Activated CD4-positive, CD25-positive, alpha-beta regulatory T cell treated with anti-CD3 and anti-CD28 coated beads, Interleukin-2, amount 50 U/mL, for 72 hours (primary cell): Measurements from ENCODE around the gene ERGIC1.

Source experiments
- DNase-seq: peaks from one replicate; pipeline ENCODE4 v3.0.0; 2021

Gene ERGIC1

DNA sequence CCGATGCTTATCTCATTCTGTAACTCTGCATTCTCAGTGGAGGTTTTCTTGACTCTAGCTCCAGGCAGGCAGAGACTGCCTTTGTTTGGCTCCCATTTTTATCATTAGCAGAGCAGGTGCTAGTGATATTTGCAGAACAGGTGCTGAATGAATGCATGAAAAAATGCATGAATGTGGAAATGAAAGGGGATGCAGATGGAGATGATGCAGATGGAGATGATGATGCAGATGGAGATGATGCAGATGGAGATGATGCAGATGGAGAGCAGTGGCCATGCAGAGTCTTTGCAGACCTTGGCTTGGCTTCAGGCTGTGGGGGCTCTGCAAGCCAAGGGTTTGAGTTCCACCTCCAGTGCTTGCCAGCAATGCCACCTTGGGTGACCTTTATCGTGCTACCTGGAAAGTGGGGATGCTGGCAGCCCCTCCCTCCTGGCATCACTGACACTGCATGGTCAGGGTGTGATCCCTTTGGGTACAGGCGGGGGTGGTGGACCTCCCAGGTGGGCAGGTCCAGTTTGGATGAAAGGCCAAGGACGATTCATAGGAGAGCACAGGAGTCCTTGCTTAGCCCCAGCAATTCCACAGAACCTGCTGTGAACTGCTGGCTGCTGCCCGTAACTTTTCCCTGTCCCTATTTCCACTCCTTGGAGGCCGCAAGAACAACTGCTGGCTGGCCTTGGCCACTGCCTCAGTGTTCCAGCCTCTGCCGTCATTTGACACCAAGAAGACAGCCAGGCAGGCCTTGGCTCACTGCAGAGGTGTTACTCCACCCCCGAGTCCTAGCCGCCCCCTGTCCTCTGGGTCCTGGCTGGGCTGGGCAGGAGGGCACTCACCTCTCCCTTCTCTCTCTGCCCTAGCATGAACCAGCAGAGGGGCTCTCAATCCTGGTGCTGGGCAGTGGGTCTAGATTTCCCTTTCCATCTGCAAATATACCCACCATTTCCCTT, 33.0 kb downstream of the ERGIC1 start:
- DNase-seq = no peak

GRCh38 chr5:172867761-172868435, 33.8 kb downstream of the ERGIC1 start:
- DNase-seq = no peak

GRCh38 chr5:172868436-172868923, 34.4 kb downstream of the ERGIC1 start:
- no peak for DNase-seq

DNA sequence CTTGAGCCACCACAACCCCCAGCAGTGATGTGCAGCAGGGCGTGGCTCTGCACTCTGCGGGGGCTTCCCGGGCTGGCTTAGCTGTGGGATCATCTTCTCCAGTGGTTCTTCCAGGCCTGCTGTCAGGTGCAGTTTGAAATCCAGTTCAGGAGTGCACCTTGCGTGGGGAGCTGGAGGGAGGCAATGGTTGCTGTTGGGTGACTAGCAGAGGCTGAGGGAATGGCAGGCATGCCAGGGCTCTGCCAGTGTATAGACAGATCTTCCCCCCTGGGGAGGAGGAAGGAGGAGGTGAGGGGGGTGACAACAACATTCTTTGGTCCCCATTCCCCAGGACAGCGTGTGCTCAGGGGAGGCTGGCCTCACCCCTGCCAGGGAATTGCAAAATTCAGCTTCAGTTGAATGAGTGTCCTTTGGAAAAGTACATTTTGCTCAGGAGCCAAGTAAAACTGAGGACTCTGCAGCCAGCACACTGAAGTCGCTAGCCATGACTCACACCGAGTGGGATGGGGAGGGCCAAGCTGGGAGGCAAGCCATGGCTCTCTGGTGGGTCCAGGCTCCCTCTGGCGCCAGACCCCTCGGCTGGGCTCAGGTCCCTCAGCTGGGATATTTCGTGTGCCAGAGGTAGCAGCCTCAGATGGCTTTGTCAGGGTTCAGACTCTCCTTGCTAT, 35.0 kb downstream of the ERGIC1 start:
- DNase-seq = no peak

DNA sequence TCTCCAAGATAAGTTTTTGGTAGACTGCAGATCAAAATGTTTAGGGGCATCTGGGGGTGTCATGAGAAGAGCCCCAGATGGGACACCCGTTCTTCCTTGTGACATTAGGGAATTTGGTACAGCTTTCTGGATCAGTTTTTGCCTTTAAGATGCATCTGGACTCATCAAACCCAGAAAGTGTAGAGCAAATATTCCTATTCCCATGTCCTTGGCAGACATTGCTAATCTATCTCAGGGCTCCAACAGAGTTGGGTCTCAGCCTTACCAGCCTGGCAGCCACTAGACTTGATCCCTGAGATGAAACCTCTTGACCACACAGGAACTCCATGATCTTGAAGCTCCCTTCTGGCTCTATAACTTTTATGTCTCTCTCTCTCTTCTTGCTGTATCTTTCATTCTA, 35.6 kb downstream of the ERGIC1 start:
- no peak for DNase-seq

GRCh38 chr5:172870291-172870714, 36.3 kb downstream of the ERGIC1 start:
- DNase-seq = no peak

- no peak for DNase-seq
Measured at GRCh38 chr5:172870715-172871461, 36.8 kb downstream of the ERGIC1 start.

- DNase-seq = no peak
Measured at GRCh38 chr5:172871536-172871935, 37.5 kb downstream of the ERGIC1 start.

DNA sequence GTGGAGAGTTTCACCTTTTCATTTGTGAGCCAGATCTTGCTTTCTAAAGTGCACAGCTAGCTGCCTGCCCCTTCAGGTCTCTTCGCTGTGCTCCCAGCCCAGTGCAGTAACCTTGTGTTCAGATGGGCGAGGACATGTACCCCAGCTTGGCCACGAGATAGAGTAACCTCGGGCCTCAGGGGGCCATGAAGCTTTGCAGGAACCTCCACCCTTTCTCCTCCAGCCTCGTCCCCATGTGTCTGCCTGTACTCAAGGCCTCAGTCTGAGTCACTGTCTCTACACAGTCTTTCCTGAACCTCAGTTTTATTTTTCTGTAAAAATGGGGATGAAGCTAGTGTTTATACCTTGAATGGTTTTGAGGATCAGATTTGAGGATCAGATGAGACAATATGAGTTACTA, 37.9 kb downstream of the ERGIC1 start:
- no peak for DNase-seq

GRCh38 chr5:172872997-172873491, 39.0 kb downstream of the ERGIC1 start:
- DNase-seq = no peak

- no peak for DNase-seq
Measured at GRCh38 chr5:172873513-172873912, 39.5 kb downstream of the ERGIC1 start.

GRCh38 chr5:172874647-172875504, 40.8 kb downstream of the ERGIC1 start:
- no peak for DNase-seq

DNA sequence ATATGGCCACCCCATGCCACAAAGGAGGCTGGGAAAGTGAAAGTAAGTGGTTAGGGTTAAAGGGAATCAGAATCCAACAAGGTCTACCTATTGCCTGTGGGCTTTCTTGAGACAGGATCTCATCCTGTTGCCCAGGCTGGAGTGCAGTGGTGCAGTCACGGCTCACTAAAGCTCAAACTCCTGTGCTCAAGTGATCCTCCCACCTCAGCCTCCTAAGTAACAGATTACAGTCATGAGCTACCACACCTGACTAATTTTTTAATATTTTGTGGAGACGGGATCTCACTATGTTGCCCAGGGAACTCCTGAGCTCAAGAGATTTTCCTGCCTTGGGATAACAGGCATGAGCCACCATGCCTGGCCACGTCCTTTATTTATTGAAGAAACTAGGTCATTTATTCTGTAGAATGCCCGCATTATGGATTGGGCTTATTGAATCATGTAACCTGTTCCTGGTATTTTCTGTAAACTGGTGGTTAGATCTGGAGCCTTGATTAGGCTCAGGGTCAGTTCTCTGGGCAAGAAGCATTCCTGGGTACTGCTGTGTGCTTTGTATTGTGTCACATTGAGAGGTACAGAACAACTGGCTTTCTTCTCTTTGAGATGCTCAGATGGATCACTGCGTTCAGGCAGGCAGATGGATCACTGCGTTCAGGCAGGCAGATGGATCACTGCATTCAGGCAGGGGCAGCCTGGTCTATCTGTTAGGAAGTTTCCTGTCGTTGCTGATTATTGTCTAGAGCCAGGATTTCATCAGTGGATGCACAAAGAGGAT, 41.6 kb downstream of the ERGIC1 start:
- no peak for DNase-seq

DNA sequence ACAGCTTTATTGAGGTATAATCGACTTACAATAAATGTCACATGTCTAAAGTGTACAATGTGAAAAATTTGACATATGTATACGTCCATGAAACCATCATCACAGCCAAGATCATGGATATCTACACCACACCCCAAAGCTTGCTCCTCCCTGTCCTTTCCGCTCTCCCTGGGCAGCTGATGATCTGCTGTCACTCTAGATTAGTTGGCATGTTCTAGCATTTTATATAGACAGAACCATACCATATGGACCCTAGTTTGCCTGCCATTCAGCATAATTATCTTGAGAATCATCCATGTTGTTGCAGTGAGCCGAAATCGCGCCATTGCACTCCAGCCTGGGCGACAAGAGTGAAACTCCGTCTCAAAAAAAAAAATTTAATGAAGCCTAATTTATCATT, 42.5 kb downstream of the ERGIC1 start:
- DNase-seq = no peak

- DNase-seq = no peak
Measured at GRCh38 chr5:172877466-172878260, 43.6 kb downstream of the ERGIC1 start.

DNA sequence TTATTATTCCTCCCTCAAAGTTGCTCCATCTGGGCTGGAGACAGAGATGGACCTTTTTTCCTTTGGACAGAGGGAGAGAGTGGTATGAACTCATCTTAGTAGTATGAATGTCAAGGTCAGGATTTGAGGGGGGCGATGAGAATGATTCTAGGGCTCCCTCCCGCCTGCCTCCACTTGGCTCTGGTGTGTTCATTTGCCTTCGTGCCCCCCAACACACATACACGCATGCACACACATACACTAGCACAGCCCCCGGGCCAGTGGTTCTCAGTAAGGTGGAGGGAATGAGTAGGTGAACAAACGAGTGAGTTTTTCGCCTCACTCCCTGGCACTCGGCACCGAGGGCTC, 44.5 kb downstream of the ERGIC1 start:
- DNase-seq = no peak

GRCh38 chr5:172878933-172879752, 45.1 kb downstream of the ERGIC1 start:
- no peak for DNase-seq

GRCh38 chr5:172881691-172882370, 47.8 kb downstream of the ERGIC1 start:
- peak; percentile 47 for DNase-seq
